GM21423 (cell line): ENCODE measurements around the gene SCNM1.
"Not testable (repeated sequence)": the region's sequence is repeated elsewhere in the genome, so short reads cannot be mapped to it uniquely, and the experiment has no call there.

Experiments
- ATAC-seq: cut with Tn5 transposase; IDR thresholded peaks from one replicate; pipeline ENCODE4 v1.9.1; 2021; ENCODE audit warnings: mild to moderate bottlenecking, moderate library complexity; ENCODE audit not compliant: unreplicated experiment

The SCNM1 gene

DNA sequence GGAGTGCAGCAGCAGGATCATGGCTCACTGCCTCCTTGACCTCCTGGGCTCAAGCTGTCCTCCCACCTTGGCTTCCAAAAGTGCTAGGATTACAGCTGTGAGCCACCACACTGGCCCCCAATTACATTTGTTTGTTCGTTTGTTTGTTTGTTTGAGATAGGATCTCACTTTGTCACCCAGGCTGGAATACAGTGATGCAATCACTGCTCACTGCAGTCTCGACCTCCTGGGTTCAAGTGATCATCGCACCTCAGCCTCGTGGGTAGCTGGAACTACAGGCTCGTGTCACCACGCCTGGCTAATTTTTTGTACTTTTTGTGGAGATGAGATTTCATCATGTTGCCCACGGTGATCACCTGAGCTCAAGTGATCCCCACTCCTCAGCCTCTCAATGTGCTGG lies 26.1 kb downstream of the SCNM1 start:
- no peak for ATAC-seq

DNA sequence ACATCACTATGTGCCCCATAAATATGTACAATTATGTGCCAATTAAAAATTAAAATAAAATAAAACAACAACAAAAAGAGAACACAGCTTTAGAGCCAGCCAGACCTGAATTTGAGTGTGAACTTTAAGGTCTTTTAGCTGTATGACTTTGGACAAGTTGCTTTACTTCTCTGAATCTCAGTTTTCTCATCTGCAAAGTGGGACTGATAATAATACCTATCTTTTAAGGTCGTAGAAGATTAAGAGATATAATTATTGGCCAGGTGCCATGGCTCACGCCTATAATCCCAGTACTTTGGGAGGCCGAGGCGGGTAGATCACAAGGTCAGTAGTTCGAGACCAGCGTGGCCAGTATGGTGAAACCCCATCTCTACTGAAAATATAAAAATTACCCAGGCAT lies 27.4 kb downstream of the SCNM1 start:
- no peak for ATAC-seq

DNA sequence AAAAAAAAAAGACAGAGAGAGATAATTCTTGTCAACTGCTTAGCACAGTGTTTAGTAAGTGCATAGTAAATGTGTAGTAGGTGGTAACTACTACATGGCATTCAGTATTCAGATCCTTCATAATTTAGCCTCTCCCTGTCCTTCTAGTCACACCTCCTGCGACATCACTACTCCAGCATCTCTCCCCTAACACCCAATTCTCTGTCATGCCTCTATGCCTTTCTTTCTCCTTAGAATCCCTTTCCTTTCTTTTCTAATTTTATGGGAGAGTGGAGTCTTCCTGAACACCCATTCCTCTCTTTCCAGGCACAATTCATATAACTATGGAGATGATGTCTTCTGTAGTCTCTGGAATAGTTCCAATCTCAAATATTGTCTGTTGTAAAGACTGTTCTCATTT lies 27.9 kb downstream of the SCNM1 start:
- no peak for ATAC-seq

DNA sequence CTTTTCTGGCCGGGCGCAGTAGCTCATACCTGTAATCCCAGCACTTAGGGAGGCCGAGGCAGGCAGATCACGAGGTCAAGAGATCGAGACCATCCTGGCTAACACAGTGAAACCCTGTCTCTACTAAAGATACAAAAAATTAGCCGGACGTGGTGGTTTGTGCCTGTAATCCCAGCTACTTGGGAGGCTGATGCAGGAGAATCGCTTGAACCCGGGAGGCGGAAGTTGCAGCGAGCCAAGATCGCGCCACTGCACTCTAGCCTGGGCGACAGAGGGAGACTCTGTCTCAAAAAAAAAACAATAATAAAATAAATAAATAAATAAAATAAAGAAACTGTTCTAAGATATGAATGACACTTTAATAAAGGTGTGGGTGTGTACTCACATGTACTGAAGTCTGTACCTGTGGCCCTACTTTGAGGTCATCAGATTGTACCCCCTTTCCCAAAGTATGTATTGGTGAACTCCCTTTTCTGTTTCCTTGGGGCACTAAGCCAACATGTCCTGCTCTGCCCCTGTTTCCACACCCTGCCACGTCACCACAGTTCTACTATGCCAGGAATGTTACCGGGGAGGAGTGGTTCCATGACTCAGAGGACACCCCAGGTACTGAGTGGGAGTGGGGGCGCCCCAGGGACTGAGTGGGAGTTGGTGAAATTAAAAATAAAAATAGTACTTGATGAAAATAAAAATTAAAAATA lies 29.1 kb downstream of the SCNM1 start:
- ATAC-seq, result not testable (repeated sequence)

DNA sequence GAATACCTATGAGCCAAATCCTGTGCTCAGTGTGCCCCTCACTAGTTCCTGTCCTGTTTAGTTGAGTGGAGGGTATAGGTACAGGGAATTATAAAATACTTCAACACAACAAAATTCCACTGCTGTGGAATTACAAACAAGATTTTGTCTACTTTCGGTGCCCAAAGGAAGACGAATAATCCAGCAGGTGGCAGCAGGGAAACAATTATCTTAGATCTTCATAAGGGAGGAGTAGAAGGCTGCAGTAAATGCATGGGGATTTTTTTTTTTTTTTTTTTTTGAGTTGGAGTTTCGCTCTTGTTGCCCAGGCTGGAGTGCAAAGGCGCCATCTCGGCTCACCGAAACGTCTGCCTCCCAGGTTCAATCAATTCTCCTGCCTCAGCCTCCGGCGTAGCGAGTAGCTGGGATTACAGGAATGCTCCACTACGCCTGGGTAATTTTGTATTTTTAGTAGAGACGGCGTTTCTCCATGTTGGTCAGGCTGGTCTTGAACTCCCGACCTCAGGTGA lies 30.4 kb downstream of the SCNM1 start:
- no peak for ATAC-seq

DNA sequence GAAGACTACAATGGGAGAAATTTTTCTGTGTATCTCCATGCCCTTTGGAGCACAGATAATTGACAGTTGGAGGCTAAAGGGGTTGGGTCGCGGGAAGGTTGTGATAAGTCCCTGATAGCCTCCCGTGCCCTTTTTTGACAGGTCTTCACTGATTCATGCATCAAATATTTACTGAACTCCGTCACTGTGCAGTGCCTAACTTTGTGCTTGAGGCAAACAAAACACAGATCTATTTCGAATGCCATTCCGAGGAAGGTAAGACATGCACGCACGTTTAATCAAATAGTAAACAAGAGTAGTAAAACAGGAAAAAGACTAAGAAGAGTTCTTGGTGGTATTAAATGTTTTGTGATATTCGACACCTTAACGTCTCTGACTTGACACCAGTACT lies 31.9 kb downstream of the SCNM1 start:
- ATAC-seq, result no peak

DNA sequence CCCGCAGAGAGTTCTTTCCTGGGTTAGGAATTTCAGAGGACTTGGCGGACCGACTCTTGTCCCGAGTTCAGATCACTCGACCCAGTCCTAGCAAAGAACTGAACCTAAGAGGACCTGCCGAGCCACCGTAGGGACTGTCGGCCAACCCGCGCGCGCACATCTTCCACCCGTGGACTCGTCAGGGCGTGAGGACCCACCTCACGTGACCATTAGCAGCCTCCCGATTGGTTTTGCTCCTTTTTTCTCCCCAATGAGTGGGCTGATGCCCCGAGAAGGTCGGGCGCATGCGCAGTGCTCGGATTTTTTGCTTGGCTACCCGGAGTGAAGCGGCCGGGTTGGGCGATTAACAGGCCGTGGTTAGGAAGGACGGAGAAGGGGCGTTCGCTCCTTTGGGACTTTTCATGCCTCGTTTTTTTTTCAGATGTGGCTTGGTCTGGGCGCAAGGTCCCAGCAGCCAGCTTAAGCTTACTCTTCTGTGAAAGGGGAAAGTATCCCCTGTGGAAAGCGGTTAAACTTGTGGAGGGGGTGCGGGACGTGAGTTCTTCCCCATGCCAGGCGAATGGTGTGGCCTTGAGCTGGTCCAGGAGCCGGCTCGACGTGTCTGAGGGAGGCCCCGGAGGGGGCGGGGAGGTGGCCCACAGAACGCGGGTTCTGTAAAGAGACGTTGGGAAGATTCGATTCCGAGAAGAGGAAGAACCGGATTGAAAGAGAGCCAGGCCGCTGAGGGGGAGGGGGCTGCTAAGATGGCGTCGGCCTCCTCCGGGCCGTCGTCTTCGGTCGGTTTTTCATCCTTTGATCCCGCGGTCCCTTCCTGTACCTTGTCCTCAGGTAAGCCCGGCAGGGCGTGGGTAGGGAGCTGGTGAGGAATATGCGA lies 32.5 kb downstream of the SCNM1 start, which contains the start of gene PIP5K1A:
Gene PIP5K1A (plus strand): TSS at position 299 of the 874 bp plus-strand sequence. CDS start 445 bp downstream, at position 744.
- ATAC-seq, result peak; percentile 88

DNA sequence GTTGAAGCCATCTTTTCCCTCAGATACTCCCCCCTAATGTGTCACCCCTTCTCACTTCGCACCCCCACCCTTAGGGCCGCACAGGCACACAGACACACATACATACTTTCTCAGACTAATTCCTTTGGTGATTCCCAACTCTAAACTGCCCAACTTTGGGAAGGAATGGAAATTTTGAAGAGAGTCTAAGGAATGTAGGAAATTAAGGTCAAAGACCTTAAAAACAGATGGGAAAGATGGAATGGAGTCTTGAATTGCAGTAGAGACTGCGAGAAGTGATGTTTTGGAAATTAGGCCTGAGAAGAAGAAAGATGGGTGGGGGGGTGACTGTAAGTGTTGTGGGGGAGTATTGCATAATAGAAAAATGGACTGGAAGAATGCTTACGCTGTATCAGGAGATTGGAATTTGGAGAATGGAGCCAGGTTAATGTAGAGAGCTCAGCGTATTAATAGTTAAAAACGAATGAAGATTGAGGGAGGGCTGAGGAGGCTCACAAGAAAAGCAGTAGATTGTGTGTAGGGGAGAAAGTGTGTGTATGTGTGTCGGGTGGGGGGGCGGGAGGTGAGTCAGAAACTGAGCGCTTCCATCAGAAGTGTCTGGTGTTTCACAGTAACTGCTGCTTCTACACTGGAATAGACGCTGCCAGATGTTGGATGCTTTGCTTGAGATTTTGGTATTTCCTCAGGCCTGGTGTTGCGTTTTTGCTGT lies 34.1 kb downstream of the SCNM1 start:
- no peak for ATAC-seq

DNA sequence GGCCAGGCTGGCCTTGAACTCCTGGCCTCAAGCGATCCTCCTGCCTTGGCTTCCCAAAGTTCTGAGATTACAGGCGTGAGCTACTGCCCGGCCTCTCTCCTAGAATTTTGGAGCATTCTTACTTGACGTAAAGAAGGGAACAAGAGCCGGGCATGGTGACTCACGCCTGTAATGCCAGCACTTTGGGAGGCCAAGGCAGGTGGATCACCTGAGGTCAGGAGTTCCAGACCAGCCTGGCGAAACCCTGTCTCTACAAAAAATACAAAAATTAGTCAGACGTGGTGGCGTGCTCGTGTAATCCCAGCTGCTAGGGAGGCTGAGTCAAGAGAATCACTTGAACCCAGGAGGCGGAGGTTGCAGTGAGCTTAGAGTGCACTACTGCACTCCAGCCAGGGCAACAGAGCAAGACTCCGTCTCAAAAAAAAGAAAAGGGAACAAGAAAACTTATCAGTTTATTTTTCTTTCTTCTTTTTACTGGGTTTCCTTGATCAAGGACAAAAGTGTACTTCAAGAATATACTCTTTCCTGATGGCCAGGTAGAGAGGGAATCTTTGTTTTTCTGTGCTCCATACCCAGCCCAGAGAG lies 39.5 kb downstream of the SCNM1 start:
- not testable (repeated sequence) for ATAC-seq

DNA sequence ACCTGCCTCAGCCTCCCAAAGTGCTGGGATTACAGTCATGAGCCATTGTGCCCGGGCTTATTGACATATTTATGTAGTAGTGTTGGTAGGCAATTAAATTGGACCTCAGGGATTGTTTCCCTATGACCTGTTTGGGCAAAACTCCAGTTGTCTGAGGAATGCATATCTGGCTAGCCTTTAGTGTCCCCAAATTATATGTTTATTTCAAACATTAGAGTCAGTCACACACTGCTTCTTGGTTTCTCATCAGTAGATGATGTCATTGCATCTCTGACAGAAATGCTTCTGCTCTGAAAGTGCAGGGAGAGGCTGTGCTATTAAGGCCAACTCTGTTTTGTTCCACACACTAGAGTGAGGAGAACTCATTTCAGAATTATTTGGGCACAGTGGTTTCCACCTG lies 44.9 kb downstream of the SCNM1 start:
- ATAC-seq, result no peak

DNA sequence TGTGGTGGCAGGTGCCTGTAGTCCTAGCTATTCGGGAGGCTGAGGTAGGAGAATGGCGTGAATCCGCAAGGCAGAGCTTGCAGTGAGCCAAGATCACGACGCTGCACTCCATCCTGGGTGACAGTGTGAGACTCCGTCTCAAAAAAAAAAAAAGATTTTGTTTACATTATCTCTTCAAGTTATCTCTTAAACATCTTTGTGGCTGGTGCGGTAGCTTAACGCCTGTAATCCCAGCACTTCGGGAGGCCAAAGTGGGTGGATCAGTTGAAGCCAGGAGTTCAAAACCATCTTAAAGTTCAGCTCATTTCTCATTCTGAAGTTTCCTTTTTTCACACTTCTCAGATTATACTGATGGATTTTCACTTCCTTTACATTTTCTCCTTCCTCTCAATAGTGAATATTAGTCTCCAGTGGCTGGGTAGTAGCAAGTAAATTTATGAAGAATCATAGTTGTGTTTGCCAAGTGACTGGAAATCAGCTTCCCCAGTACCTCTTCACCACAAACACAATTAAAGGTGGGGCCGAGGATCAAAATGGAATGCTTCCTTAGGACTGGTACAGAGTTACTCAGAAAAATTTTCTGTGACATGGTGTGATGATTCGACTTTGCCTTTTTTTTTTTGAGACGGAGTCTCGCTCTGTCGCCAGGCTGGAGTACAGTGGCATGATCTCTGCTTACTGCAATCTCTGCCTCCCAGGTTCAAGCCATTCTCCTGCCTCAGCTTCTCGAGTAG lies 46.2 kb downstream of the SCNM1 start:
- ATAC-seq, result no peak

DNA sequence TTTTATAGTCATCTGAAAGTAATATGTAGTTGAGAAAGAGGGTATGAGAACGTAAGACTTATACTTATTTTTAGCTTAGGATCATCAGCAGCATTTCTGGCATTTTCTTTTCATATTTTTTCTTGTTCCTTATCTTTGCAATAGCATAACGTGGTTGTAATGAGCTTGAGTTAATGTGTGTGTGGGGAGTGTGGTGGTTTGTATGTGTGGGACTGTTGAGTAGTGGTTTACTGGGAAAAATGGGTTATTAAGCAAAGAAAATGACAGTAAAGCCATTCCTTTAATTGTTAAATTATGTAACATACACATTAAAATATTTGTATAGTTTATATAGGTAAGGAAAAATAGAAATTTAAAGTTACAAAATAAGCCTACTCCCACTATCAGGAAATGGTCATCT lies 47.6 kb downstream of the SCNM1 start:
- no peak for ATAC-seq
